ENCODE results near the gene ANO8.

DNA sequence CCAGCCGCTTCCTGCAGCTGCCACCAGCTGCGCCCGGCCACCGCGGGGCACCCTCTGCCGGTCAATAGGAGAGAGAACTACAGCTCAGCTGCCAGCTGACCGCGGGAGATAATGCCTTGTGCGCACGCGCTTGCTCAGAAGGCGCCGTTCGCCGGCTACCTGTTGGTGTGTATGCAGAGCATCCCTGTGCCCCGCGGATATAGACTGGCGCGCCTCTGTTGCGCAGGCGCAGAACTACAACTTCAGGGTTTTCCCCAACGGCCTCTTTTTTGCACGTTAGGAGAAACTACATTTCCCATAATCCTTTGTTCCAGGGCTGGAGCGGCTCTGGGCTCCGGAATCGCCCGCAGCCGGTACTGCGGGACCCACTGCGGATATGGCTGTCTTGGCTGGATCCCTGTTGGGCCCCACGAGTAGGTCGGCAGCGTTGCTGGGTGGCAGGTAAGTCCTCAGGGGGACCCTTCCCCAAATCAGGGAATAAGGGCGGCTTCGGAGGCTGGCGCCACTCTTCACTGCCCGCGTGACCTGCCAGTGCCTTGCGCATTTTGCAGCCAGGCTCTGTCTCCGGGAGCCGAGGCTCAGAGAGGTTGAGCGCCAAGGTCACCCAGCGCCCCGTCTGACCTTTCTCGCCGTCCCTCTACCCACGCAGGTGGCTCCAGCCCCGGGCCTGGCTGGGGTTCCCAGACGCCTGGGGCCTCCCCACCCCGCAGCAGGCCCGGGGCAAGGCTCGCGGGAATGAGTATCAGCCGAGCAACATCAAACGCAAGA, 29.0 kb downstream of the ANO8 start, which contains the start of gene MRPL34:
- TF ChIP-seq, protein P1, sequence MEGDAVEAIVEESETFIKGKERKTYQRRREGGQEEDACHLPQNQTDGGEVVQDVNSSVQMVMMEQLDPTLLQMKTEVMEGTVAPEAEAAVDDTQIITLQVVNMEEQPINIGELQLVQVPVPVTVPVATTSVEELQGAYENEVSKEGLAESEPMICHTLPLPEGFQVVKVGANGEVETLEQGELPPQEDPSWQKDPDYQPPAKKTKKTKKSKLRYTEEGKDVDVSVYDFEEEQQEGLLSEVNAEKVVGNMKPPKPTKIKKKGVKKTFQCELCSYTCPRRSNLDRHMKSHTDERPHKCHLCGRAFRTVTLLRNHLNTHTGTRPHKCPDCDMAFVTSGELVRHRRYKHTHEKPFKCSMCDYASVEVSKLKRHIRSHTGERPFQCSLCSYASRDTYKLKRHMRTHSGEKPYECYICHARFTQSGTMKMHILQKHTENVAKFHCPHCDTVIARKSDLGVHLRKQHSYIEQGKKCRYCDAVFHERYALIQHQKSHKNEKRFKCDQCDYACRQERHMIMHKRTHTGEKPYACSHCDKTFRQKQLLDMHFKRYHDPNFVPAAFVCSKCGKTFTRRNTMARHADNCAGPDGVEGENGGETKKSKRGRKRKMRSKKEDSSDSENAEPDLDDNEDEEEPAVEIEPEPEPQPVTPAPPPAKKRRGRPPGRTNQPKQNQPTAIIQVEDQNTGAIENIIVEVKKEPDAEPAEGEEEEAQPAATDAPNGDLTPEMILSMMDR (IDR thresholded peaks at IDR 0.05 in 4 of 5, conservative IDR thresholded peaks at IDR 0.05 in 1 of 5) = peak; percentile 74 to 86 (median 82)
- TF ChIP-seq POLR2A (IDR thresholded peaks at IDR 0.05) = peak; percentile 69 to 75
